NCI-H1930 (cell line): ENCODE data around the gene ECT2L.

Source experiments
- DNase-seq, 2 experiments: peaks; one replicate each; lab custom pipeline; 2025; lab: John Stamatoyannopoulos, UW

ECT2L gene

GRCh38 chr6:138795809-138796603, at the start of gene ECT2L:
ECT2L (plus strand) TSS chr6:138796087; CDS start chr6:138813275, 17,188 bp downstream.
- no peak for DNase-seq

- DNase-seq: no peak
Observed at GRCh38 chr6:138752017-138752416, 43.9 kb upstream of the ECT2L start.

GRCh38 chr6:138757136-138757535, 38.8 kb upstream of the ECT2L start:
- no peak for DNase-seq

- peak in 1 of 2 experiments; percentile 37 for DNase-seq
Observed at GRCh38 chr6:138765896-138766655, 29.8 kb upstream of the ECT2L start.

- no peak for DNase-seq
Observed at GRCh38 chr6:138769102-138769676, 26.7 kb upstream of the ECT2L start.

GRCh38 chr6:138772596-138773176, 23.2 kb upstream of the ECT2L start:
- DNase-seq: no peak

GRCh38 chr6:138773177-138774091, 22.5 kb upstream of the ECT2L start, which contains the start of gene CCDC28A:
CCDC28A (plus strand) TSS chr6:138773769; CDS start chr6:138776121, 2,352 bp downstream.
- peak; percentile 92 to 94 for DNase-seq

GRCh38 chr6:138774370-138774769, 21.5 kb upstream of the ECT2L start:
- DNase-seq: no peak

- no peak for DNase-seq
Observed at GRCh38 chr6:138776659-138777058, 19.2 kb upstream of the ECT2L start.

GRCh38 chr6:138778331-138778730, 17.6 kb upstream of the ECT2L start:
- DNase-seq: no peak

GRCh38 chr6:138782243-138782642, 13.6 kb upstream of the ECT2L start:
- DNase-seq: no peak

- DNase-seq: no peak
Observed at GRCh38 chr6:138785079-138785478, 10.8 kb upstream of the ECT2L start.

GRCh38 chr6:138785980-138786379, 9.9 kb upstream of the ECT2L start:
- no peak for DNase-seq

- DNase-seq: no peak
Observed at GRCh38 chr6:138787138-138787537, 8.7 kb upstream of the ECT2L start.

- DNase-seq: no peak
Observed at GRCh38 chr6:138796771-138797170, 884 bp downstream of the ECT2L start.

- no peak for DNase-seq
Observed at GRCh38 chr6:138797806-138798446, 2.0 kb downstream of the ECT2L start.

- DNase-seq: no peak
Observed at GRCh38 chr6:138800377-138801150, 4.7 kb downstream of the ECT2L start.

- DNase-seq: no peak
Observed at GRCh38 chr6:138803331-138803730, 7.4 kb downstream of the ECT2L start.

GRCh38 chr6:138803861-138804260, 8.0 kb downstream of the ECT2L start:
- DNase-seq: no peak
